Thymus (tissue), 11 donors: ENCODE results near the gene PTPRT. TPM values are rescaled to one million over a fixed set of nuclear protein-coding genes. Genes with fewer than 3 reads are reported as not detected.
A peak's percentile ranks its signal among the peaks of the same experiment; 100 is the strongest.

Source experiments
- DNase-seq, 9 donors: peaks; one replicate each; pipeline ENCODE4 v3.0.0-alpha.2; 2013; ENCODE audit warnings: low spot score in 9 of 9, low read depth in 6 of 9, missing footprints in 1 of 9
- H3K27ac ChIP-seq, 2 donors: one replicate each; pipeline ENCODE4 v1.5.1; 2013; ENCODE audit warnings: control low read depth in 1 of 2, low read depth in 1 of 2, low read length in 1 of 2, mild to moderate bottlenecking in 1 of 2, moderate library complexity in 1 of 2
- H3K27me3 ChIP-seq, 2 donors: one replicate each; pipeline ENCODE4 v1.5.1; 2013; ENCODE audit warnings: low read length in 1 of 2; ENCODE audit not compliant: control insufficient read depth in 2 of 2, insufficient read depth in 1 of 2
- H3K36me3 ChIP-seq, 2 donors: one replicate each; pipeline ENCODE4 v1.5.1; 2013; ENCODE audit warnings: low read length in 1 of 2, mild to moderate bottlenecking in 1 of 2, moderate library complexity in 1 of 2; ENCODE audit not compliant: control insufficient read depth in 2 of 2, insufficient read depth in 2 of 2
- H3K4me1 ChIP-seq, 2 donors: one replicate each; pipeline ENCODE4 v1.5.1; 2013; ENCODE audit warnings: low read length in 2 of 2; ENCODE audit not compliant: control insufficient read depth in 2 of 2, insufficient read depth in 2 of 2
- H3K4me3 ChIP-seq, 2 donors: one replicate each; pipeline ENCODE4 v1.5.1; 2013; ENCODE audit warnings: low read length in 2 of 2, control low read depth in 1 of 2, mild to moderate bottlenecking in 1 of 2
- H3K9me3 ChIP-seq, 2 donors: one replicate each; pipeline ENCODE4 v1.5.1; 2013; ENCODE audit warnings: low read length in 1 of 2, mild to moderate bottlenecking in 1 of 2; ENCODE audit not compliant: control insufficient read depth in 2 of 2, insufficient read depth in 1 of 2
- WGBS: extraction: QIAGEN DNeasy Blood & Tissue Kit; methylation state at CpG from one replicate; pipeline ENCODE4 v1.1.7; 2013; 5-methylcytosine and 5-hydroxymethylcytosine counted together
- polyA plus RNA-seq: library from polyadenylated mRNA; stranded (reverse); fragments of 200-250 nt; gene quantifications from one replicate; pipeline ENCODE4 v1.2.3, GENCODE V29; 2013
- total RNA-seq: library from RNA; stranded (reverse); fragments of 120-200 nt; gene quantifications from one replicate; pipeline ENCODE4 v1.2.4, GENCODE V29; 2013
- donor health status: healthy.

PTPRT gene
- total and polyA plus RNA-seq, 2 donors: 2.4 to 4.5 TPM

- peak in 2 of 9 donors; percentile 5 to 7 for DNase-seq
- 33% methylated on average over 6 of the region's 6 CpGs for WGBS
Measured at GRCh38 chr20:42483730-42484303, 705.9 kb downstream of the PTPRT start.

DNA sequence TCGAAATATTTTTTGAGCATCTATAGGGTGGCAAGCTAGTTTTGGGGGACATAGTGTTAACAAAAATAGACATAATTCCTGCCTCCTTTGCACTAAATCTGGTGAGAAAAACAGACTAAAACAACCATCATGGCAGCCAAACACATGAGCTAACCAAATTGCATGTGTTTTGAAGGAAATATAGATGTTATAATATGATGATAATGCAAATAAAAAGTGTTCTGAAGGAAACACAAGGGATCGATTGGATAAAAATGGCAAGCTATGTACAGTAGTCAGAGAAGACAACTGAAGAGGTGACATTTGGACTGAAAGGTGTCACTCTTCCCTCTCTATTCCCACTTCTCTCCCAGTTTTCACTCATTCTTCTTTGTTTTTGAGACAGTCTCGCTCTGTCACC is 706.9 kb downstream of the PTPRT start:
- no peak for DNase-seq
- H3K27ac ChIP-seq: no peak overlapping the region
- peaks cover 0 to 2% of the 10 kb centered on the region in 2 donors for H3K4me1 ChIP-seq
- WGBS: 90% methylated on average over 3 of the region's 3 CpGs
- no peaks in the 10 kb centered on the region for H3K36me3 ChIP-seq
- no peaks in the 10 kb centered on the region for H3K27me3 ChIP-seq
- H3K4me3 ChIP-seq: no peak overlapping the region
- H3K9me3 ChIP-seq: no peaks in the 10 kb centered on the region

More at GRCh38 chr20:42483730-42484303, 705.9 kb downstream of the PTPRT start:
- Histone ChIP-seq H3K27me3 (no peaks in the 10 kb centered on the region), H3K4me1 (peaks cover 0 to 2% of the 10 kb centered on the region in 2 donors), H3K9me3 (no peaks in the 10 kb centered on the region), H3K27ac (peak overlapping the region in 1 of 2 donors; percentile 26), H3K36me3 (no peaks in the 10 kb centered on the region), H3K4me3 (no peak overlapping the region)

DNA sequence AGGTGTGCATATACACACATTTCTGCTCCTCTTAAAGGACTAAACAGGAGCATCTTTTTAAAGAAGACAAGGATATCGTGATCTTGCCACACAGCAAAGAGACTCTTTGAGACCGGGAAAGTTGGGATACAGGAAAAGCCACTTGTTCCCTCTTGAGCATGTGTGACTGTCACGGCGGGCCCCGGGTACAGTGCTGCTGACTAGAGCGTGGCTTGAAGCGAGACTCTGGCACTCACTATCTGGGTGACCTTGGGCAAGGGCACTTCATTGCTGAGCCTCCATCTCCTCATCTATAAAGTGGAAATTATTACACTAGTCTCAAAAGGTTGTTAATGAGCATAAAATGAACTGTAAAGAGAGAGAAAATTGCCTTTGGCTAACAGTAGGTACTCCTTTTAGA is 713.9 kb downstream of the PTPRT start:
- WGBS: 92% methylated on average over 7 of the region's 7 CpGs
- H3K9me3 ChIP-seq: no peaks in the 10 kb centered on the region
- peaks cover 0 to 2% of the 10 kb centered on the region in 2 donors for H3K4me1 ChIP-seq
- no peak overlapping the region for H3K4me3 ChIP-seq
- H3K27me3 ChIP-seq: no peaks in the 10 kb centered on the region
- H3K36me3 ChIP-seq: no peaks in the 10 kb centered on the region
- H3K27ac ChIP-seq: no peak overlapping the region
- DNase-seq: no peak

- no peaks in the 10 kb centered on the region for H3K27me3 ChIP-seq
- peak overlapping the region in 1 of 2 donors; percentile 55 for H3K27ac ChIP-seq
- DNase-seq: peak in 1 of 9 donors; percentile 11
- no peaks in the 10 kb centered on the region for H3K9me3 ChIP-seq
- H3K4me3 ChIP-seq: no peak overlapping the region
- WGBS: 87% methylated on average over 6 of the region's 6 CpGs
- peaks cover 0 to 2% of the 10 kb centered on the region in 2 donors for H3K4me1 ChIP-seq
- H3K36me3 ChIP-seq: no peaks in the 10 kb centered on the region
Measured at GRCh38 chr20:42474646-42475045, 715.1 kb downstream of the PTPRT start.

DNA sequence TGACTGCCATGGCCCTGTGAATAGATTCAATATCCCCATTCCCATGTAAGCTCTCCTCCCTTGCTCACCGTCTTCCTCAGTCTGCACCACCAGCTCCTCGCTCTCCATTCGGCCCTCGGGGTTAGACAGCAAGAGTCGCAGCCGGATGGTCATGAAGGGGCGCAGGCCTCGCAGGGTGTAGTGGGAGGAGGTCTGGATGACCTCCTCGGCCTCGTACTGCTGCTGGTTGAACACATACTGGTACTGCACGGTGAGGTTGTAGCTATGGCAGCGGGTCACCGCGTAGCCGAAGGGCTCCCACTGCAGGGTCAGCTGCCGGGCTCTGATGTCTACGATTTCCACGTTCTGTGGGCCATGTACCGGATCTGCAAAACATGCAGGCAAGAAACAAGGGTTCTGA is 717.5 kb downstream of the PTPRT start:
- no peak for DNase-seq

GRCh38 chr20:42461965-42462593 is 727.6 kb downstream of the PTPRT start:
- no peak for DNase-seq
- Histone ChIP-seq H3K9me3 (no peaks in the 10 kb centered on the region), H3K36me3 (no peaks in the 10 kb centered on the region), H3K27me3 (no peaks in the 10 kb centered on the region), H3K4me3 (no peak overlapping the region), H3K4me1 (no peaks in the 10 kb centered on the region), H3K27ac (no peak overlapping the region)
- WGBS: 27% methylated on average over 2 of the region's 2 CpGs

More for the DNA sequence above, 717.5 kb downstream of the PTPRT start:
- H3K4me3 ChIP-seq: no peak overlapping the region
- peaks cover 0 to 2% of the 10 kb centered on the region in 2 donors for H3K4me1 ChIP-seq
- H3K27ac ChIP-seq: no peak overlapping the region
- no peaks in the 10 kb centered on the region for H3K36me3 ChIP-seq
- 96% methylated on average over 19 of the region's 19 CpGs for WGBS
- no peaks in the 10 kb centered on the region for H3K27me3 ChIP-seq
- no peaks in the 10 kb centered on the region for H3K9me3 ChIP-seq

- Histone ChIP-seq H3K27ac (no peak overlapping the region), H3K36me3 (no peaks in the 10 kb centered on the region), H3K4me1 (no peaks in the 10 kb centered on the region), H3K4me3 (no peak overlapping the region), H3K9me3 (no peaks in the 10 kb centered on the region), H3K27me3 (no peaks in the 10 kb centered on the region)
- DNase-seq: no peak
- 71% methylated on average over 2 of the region's 2 CpGs for WGBS
Measured at GRCh38 chr20:42461291-42461690, 728.4 kb downstream of the PTPRT start.

- no peak for DNase-seq
- Histone ChIP-seq H3K27ac (no peak overlapping the region), H3K27me3 (no peaks in the 10 kb centered on the region), H3K4me1 (no peaks in the 10 kb centered on the region), H3K4me3 (no peak overlapping the region), H3K9me3 (no peaks in the 10 kb centered on the region), H3K36me3 (no peaks in the 10 kb centered on the region)
- WGBS: 87% methylated on average over 2 of the region's 2 CpGs
Measured at GRCh38 chr20:42447270-42447669, 742.4 kb downstream of the PTPRT start.

DNA sequence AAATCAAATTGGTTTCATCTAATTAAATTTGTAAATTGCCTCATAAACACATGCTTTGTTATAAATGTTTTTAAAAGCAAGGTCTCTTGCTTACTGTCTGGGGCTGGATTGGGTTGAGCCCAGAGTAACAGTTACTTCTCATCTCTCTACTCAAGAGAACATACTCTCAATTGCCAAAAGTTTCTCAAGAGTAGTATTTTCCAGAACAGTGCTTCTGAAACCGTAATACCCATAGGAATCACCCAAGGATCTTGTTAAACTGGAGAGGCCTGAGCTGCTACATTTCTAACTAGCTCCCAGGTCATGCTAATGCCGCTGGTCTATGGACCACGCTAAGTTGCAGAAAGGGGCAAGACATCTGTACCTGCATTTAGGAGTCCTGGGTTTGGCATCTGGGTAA is 744.9 kb downstream of the PTPRT start:
- H3K36me3 ChIP-seq: no peaks in the 10 kb centered on the region
- no peak for DNase-seq
- WGBS: 88% methylated on average over 3 of the region's 3 CpGs
- H3K4me3 ChIP-seq: no peak overlapping the region
- H3K9me3 ChIP-seq: no peaks in the 10 kb centered on the region
- no peaks in the 10 kb centered on the region for H3K27me3 ChIP-seq
- H3K27ac ChIP-seq: no peak overlapping the region
- no peaks in the 10 kb centered on the region for H3K4me1 ChIP-seq
